ENCODE measurements around the gene TSR1. TPM values are rescaled to one million over a fixed set of nuclear protein-coding genes. Genes with fewer than 3 reads are reported as not detected.

TSR1 gene
- total RNA-seq, 1 donor from 2014 or later, result 78.3 TPM

DNA sequence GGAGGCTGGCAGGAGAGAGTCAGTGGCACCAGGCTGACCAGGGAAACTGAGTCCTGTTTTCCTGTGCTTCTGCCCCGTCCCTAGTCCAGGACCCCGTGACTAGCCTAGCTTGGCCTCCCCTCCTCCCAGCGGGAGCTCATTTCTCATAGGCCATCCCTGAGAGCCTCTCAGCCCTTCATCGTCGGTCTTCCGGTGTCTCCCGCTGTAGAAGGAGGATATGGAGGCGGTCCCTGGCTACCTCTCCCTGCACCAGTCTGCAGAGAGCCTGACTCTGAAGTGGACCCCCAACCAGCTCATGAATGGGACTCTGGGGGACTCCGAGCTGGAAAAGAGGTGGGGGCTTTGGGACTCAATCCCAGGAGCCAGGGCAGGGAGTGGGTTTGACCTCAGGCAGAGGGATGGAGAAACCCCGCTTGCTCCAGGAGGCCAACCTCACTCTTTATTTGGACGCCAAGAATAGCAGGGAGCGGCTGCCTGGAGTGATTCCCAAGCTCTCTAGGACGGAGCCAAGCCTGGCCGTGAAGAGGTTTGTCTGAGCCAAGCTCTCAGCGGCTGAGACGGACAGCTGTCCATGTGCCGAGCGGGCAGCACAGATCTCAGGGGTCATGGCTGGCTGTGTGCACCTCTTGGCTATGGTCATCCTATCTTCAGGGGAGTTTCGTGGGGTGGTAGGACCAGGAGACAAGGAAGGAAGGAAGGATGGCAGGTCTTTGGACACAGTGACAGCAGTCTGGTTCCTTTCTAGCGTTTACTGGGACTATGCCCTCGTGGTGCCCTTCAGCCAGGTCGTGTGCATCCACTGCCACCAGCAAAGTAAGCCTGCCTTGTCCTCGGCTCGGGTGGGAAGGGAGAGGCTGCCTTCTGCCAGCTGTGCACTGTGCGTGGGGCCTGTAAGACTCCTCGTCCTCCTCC lies 27.9 kb upstream of the TSR1 start:
- H3K36me3 Mint-ChIP-seq (ENCODE audit: low read depth), result peaks cover 3% of the 10 kb centered on the region
- intact Hi-C loops (cut with micrococcal nuclease), result no loop called here
- no peaks in the 10 kb centered on the region for H3K4me1 Mint-ChIP-seq (ENCODE audit: low read depth)
- H3K9me3 Mint-ChIP-seq, result no peaks in the 10 kb centered on the region
- no peak for DNase-seq (ENCODE audit: low spot score)
- H3K27ac Mint-ChIP-seq, result no peak overlapping the region
- H3K27me3 Mint-ChIP-seq (ENCODE audit: low read depth), result no peaks in the 10 kb centered on the region
- H3K4me3 Mint-ChIP-seq (ENCODE audit: low read depth), result no peak overlapping the region

DNA sequence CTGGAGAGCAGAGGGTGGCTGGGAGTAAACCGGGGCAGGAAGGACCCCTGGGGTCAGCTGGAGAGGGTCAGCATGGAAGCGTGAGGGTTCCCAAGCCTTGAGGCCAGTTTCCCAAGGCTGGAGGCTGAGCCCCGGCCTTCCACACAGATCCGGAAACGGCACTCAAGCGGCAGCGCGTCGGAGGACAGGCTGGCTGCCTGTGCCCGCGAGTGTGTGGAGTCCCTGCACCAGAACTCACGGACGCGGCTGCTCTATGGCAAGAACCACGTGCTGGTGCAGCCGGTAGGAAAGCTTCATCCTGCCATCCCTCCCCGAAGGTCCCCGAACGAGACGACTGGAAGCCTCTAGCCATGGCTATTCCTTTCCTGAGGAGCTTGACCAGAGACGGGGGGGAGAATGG lies 27.1 kb upstream of the TSR1 start:
- DNase-seq (ENCODE audit: low spot score), result no peak
- Mint-ChIP-seq H3K4me3 (ENCODE audit: low read depth) (no peak overlapping the region), H3K4me1 (ENCODE audit: low read depth) (no peaks in the 10 kb centered on the region), H3K27ac (no peak overlapping the region), H3K36me3 (ENCODE audit: low read depth) (peaks cover 3% of the 10 kb centered on the region), H3K27me3 (ENCODE audit: low read depth) (no peaks in the 10 kb centered on the region), H3K9me3 (no peaks in the 10 kb centered on the region)
- intact Hi-C loops (cut with micrococcal nuclease), result no loop called here

- intact Hi-C loops (cut with micrococcal nuclease), result no loop called here
- Mint-ChIP-seq H3K9me3 (no peaks in the 10 kb centered on the region), H3K4me1 (ENCODE audit: low read depth) (no peaks in the 10 kb centered on the region), H3K27me3 (ENCODE audit: low read depth) (no peaks in the 10 kb centered on the region), H3K36me3 (ENCODE audit: low read depth) (peaks cover 3% of the 10 kb centered on the region), H3K4me3 (ENCODE audit: low read depth) (no peak overlapping the region), H3K27ac (no peak overlapping the region)
- DNase-seq (ENCODE audit: low spot score), result no peak
Measured at GRCh38 chr17:2362881-2363280, 26.6 kb upstream of the TSR1 start.

- intact Hi-C loops (cut with micrococcal nuclease), result no loop called here
- no peak for DNase-seq (ENCODE audit: low spot score)
- no peaks in the 10 kb centered on the region for H3K4me1 Mint-ChIP-seq (ENCODE audit: low read depth)
- no peaks in the 10 kb centered on the region for H3K9me3 Mint-ChIP-seq
- H3K27ac Mint-ChIP-seq, result no peak overlapping the region
- no peak overlapping the region for H3K4me3 Mint-ChIP-seq (ENCODE audit: low read depth)
- no peaks in the 10 kb centered on the region for H3K27me3 Mint-ChIP-seq (ENCODE audit: low read depth)
- H3K36me3 Mint-ChIP-seq (ENCODE audit: low read depth), result peaks cover 3% of the 10 kb centered on the region
Measured at GRCh38 chr17:2362416-2362815, 26.2 kb upstream of the TSR1 start.

DNA sequence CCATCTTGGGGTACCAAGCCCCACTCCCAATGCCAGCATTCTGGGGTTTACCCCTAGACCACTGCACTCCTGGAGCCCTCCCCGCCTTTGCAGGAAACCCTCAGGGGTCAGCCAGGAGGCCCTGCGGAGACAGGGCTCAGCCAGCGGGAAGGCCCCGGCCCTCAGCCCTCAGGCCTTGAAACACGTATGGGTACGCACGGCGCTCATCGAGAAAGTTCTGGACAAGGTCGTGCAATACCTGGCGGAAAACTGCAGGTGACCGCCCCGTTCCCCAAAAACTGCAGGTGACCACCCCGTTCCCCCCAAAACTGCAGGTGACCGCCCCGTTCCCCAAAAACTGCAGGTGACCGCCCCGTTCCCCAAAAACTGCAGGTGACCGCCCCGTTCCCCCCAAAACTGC lies 25.8 kb upstream of the TSR1 start:
- DNase-seq (ENCODE audit: low spot score), result no peak
- no peaks in the 10 kb centered on the region for H3K27me3 Mint-ChIP-seq (ENCODE audit: low read depth)
- H3K4me3 Mint-ChIP-seq (ENCODE audit: low read depth), result no peak overlapping the region
- no peaks in the 10 kb centered on the region for H3K9me3 Mint-ChIP-seq
- H3K27ac Mint-ChIP-seq, result no peak overlapping the region
- intact Hi-C loops (cut with micrococcal nuclease), result no loop called here
- H3K4me1 Mint-ChIP-seq (ENCODE audit: low read depth), result no peaks in the 10 kb centered on the region
- H3K36me3 Mint-ChIP-seq (ENCODE audit: low read depth), result peaks cover 3% of the 10 kb centered on the region

GRCh38 chr17:2361010-2361760 lies 24.9 kb upstream of the TSR1 start:
- no peak overlapping the region for H3K27ac Mint-ChIP-seq
- DNase-seq (ENCODE audit: low spot score), result no peak
- H3K36me3 Mint-ChIP-seq (ENCODE audit: low read depth), result no peaks in the 10 kb centered on the region
- intact Hi-C loops (cut with micrococcal nuclease), result no loop called here
- no peak overlapping the region for H3K4me3 Mint-ChIP-seq (ENCODE audit: low read depth)
- H3K27me3 Mint-ChIP-seq (ENCODE audit: low read depth), result no peaks in the 10 kb centered on the region
- no peaks in the 10 kb centered on the region for H3K4me1 Mint-ChIP-seq (ENCODE audit: low read depth)
- no peaks in the 10 kb centered on the region for H3K9me3 Mint-ChIP-seq

GRCh38 chr17:2357931-2358434 lies 21.7 kb upstream of the TSR1 start:
- no peak overlapping the region for H3K27ac Mint-ChIP-seq
- H3K4me1 Mint-ChIP-seq (ENCODE audit: low read depth), result peaks cover 11% of the 10 kb centered on the region
- no peaks in the 10 kb centered on the region for H3K9me3 Mint-ChIP-seq
- no peak overlapping the region for H3K4me3 Mint-ChIP-seq (ENCODE audit: low read depth)
- DNase-seq (ENCODE audit: low spot score), result no peak
- no peaks in the 10 kb centered on the region for H3K36me3 Mint-ChIP-seq (ENCODE audit: low read depth)
- intact Hi-C loops (cut with micrococcal nuclease), result no loop called here
- no peaks in the 10 kb centered on the region for H3K27me3 Mint-ChIP-seq (ENCODE audit: low read depth)

- no peaks in the 10 kb centered on the region for H3K36me3 Mint-ChIP-seq (ENCODE audit: low read depth)
- H3K4me1 Mint-ChIP-seq (ENCODE audit: low read depth), result peaks cover 11% of the 10 kb centered on the region
- no peak overlapping the region for H3K27ac Mint-ChIP-seq
- H3K9me3 Mint-ChIP-seq, result no peaks in the 10 kb centered on the region
- no peak for DNase-seq (ENCODE audit: low spot score)
- no peaks in the 10 kb centered on the region for H3K27me3 Mint-ChIP-seq (ENCODE audit: low read depth)
- intact Hi-C loops (cut with micrococcal nuclease), result no loop called here
- H3K4me3 Mint-ChIP-seq (ENCODE audit: low read depth), result no peak overlapping the region
Measured at GRCh38 chr17:2357237-2357636, 21.0 kb upstream of the TSR1 start.

GRCh38 chr17:2354311-2354710 lies 18.1 kb upstream of the TSR1 start:
- H3K27ac Mint-ChIP-seq, result no peak overlapping the region
- H3K9me3 Mint-ChIP-seq, result no peaks in the 10 kb centered on the region
- DNase-seq (ENCODE audit: low spot score), result no peak
- H3K4me1 Mint-ChIP-seq (ENCODE audit: low read depth), result peaks cover 11% of the 10 kb centered on the region
- intact Hi-C loops (cut with micrococcal nuclease), result no loop called here
- H3K4me3 Mint-ChIP-seq (ENCODE audit: low read depth), result no peak overlapping the region
- H3K27me3 Mint-ChIP-seq (ENCODE audit: low read depth), result no peaks in the 10 kb centered on the region
- H3K36me3 Mint-ChIP-seq (ENCODE audit: low read depth), result no peaks in the 10 kb centered on the region

GRCh38 chr17:2351269-2351668 lies 15.0 kb upstream of the TSR1 start:
- intact Hi-C loops (cut with micrococcal nuclease), result no loop called here
- H3K4me1 Mint-ChIP-seq (ENCODE audit: low read depth), result peaks cover 11% of the 10 kb centered on the region
- H3K27ac Mint-ChIP-seq, result no peak overlapping the region
- H3K9me3 Mint-ChIP-seq, result no peaks in the 10 kb centered on the region
- no peaks in the 10 kb centered on the region for H3K27me3 Mint-ChIP-seq (ENCODE audit: low read depth)
- H3K36me3 Mint-ChIP-seq (ENCODE audit: low read depth), result no peaks in the 10 kb centered on the region
- H3K4me3 Mint-ChIP-seq (ENCODE audit: low read depth), result no peak overlapping the region
- DNase-seq (ENCODE audit: low spot score), result no peak

DNA sequence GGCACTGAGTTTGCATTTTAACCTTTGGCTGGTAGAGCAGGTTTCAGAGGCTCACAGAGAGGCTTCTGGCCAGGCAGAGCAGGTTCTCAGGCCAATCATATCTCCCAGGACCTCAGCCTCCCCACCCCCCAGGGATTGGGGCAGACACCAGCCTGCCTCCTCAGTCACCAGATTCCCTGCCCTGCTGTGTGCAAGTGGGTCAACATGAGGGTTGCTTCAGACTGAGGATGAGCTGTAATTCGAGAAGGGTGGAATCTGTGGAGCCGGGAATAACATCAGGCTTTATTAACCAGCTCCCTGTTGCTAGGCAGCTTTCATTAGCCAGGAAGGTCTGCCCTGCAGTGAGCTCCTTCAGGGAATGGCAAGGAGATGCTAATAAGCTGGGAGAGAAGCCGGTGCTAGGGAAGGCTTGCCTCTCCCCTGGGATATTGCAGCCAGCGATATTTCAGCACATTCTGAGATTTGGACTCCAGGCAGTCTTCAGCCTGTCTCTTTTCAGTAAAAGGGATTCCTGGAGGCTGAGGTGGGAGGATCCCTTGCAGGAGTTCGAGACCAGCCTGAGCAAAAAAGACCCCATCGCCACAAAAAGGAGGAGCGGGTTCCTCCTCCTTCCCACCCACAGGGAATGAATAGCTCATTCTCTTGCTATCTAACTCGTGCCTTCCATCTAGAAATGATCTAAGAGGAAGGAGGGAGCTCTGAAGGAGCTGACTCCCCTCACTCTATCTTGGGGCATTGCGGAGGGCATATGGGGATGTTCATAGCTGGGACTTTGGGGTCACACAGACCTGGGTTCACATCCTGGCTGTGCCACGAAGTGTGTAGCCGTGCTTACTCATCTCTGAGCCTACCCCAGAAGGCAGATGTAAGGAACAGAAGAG lies 11.8 kb upstream of the TSR1 start:
- no peaks in the 10 kb centered on the region for H3K36me3 Mint-ChIP-seq (ENCODE audit: low read depth)
- H3K4me3 Mint-ChIP-seq (ENCODE audit: low read depth), result no peak overlapping the region
- H3K27me3 Mint-ChIP-seq (ENCODE audit: low read depth), result no peaks in the 10 kb centered on the region
- peaks cover under 1% of the 10 kb centered on the region for H3K4me1 Mint-ChIP-seq (ENCODE audit: low read depth)
- intact Hi-C loops (cut with micrococcal nuclease), result no loop called here
- no peak overlapping the region for H3K27ac Mint-ChIP-seq
- no peak for DNase-seq (ENCODE audit: low spot score)
- H3K9me3 Mint-ChIP-seq, result no peaks in the 10 kb centered on the region

DNA sequence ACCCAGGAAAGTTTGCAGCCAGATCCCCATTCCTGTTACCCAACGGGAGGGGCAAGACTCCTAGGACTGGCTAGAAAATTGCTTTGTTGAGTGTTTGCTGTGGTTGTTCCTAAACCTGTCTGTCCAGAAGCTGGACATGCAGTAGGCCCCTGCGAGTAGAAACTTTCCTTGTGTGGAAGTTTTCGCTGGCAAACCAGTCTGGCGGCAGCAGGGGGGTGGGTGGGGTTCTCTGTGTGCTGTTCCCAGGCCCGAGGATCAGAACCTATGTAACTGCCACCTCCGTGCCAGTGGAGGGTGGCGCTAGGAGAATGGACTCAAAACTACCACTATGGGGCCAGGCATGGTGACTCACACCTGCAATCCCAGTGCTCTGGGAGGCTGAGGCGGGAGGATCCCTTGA lies 10.2 kb upstream of the TSR1 start:
- Mint-ChIP-seq H3K4me3 (ENCODE audit: low read depth) (no peak overlapping the region), H3K27me3 (ENCODE audit: low read depth) (no peaks in the 10 kb centered on the region), H3K9me3 (no peaks in the 10 kb centered on the region), H3K4me1 (ENCODE audit: low read depth) (no peaks in the 10 kb centered on the region), H3K36me3 (ENCODE audit: low read depth) (peaks cover 8% of the 10 kb centered on the region), H3K27ac (no peak overlapping the region)
- DNase-seq (ENCODE audit: low spot score), result no peak
- intact Hi-C loops (cut with micrococcal nuclease), result no loop called here
